NB4 (cell line): ENCODE results near the gene STK38L.

ENCODE experiments used
- DNase-seq: peaks from one replicate; pipeline ENCODE4 v3.0.0; 2010; ENCODE audit warnings: low read depth
- H3K4me3 ChIP-seq: one replicate; pipeline ENCODE4 v1.5.1; 2011; ENCODE audit warnings: mild to moderate bottlenecking, low read depth, low read length, moderate library complexity
- CTCF ChIP-seq: IDR thresholded peaks from one replicate; pipeline ENCODE4 v1.5.1; 2012; ENCODE audit warnings: low read depth, low read length
- MAX ChIP-seq: IDR thresholded peaks from 2 replicates; pipeline ENCODE4 v1.6.1; 2011; ENCODE audit warnings: low read depth, low read length
- MYC ChIP-seq: IDR thresholded peaks from 2 replicates; pipeline ENCODE4 v1.6.1; 2011; ENCODE audit warnings: low read depth, low read length
- POLR2A ChIP-seq: IDR thresholded peaks from 2 replicates; pipeline ENCODE4 v1.6.1; 2011; ENCODE audit warnings: mild to moderate bottlenecking; ENCODE audit not compliant: insufficient read length; ENCODE audit errors: extremely low read depth

The STK38L gene

GRCh38 chr12:27366621-27367020 is 122.5 kb downstream of the STK38L start:
- no peak for TF ChIP-seq MAX
- TF ChIP-seq POLR2A = no peak
- TF ChIP-seq CTCF = no peak
- TF ChIP-seq MYC = no peak

GRCh38 chr12:27367078-27367477 is 123.0 kb downstream of the STK38L start:
- TF ChIP-seq CTCF = no peak
- TF ChIP-seq POLR2A = no peak
- TF ChIP-seq MYC = no peak
- TF ChIP-seq MAX = no peak
- DNase-seq = no peak

More at GRCh38 chr12:27366621-27367020, 122.5 kb downstream of the STK38L start:
- no peak overlapping the region for H3K4me3 ChIP-seq
- DNase-seq = no peak

More at GRCh38 chr12:27367078-27367477, 123.0 kb downstream of the STK38L start:
- H3K4me3 ChIP-seq = no peak overlapping the region
